Pancreas (tissue), 10 donors: ENCODE measurements around the gene CPAMD8. TPM values are rescaled to one million over a fixed set of nuclear protein-coding genes. Genes with fewer than 3 reads are reported as not detected.

ENCODE experiments used
- ATAC-seq, 4 donors: fragments of 200-7000 bp; cut with Tn5 transposase; one replicate each; pipeline versions ENCODE4 v1.8.0 to v1.9.1; 2020; ENCODE audit warnings: mild to moderate bottlenecking in 4 of 4, moderate library complexity in 4 of 4
- DNase-seq, 6 donors: peaks; one replicate each; pipeline ENCODE4 v3.0.0-alpha.2; 2020
- FAIRE-seq: peaks from 2 replicates; lab custom pipeline; 2012; peaks lifted over from hg19 to GRCh38; lab: Jason Lieb, UNC
- H3K27ac ChIP-seq, 4 donors: fragments of 200-600 bp; sonication (generic); 1 replicate in 3 of 4; 2 replicates in 1 of 4; pipeline versions ENCODE4 v1.5.0 to v1.8.0; 2020
- H3K27me3 ChIP-seq, 4 donors: fragments of 200-600 bp; one replicate each; pipeline ENCODE4 v1.8.0; 2021
- H3K36me3 ChIP-seq, 3 donors: fragments of 200-600 bp; sonication (generic) in 1 of 3; one replicate each; pipeline versions ENCODE4 v1.5.0 to v1.8.0; 2020 to 2021
- H3K4me1 ChIP-seq, 3 donors: fragments of 200-600 bp; one replicate each; pipeline ENCODE4 v1.8.0; 2021
- H3K4me3 ChIP-seq, 4 donors: fragments of 200-600 bp; sonication (generic) in 2 of 4; one replicate each; pipeline versions ENCODE4 v1.5.0 to v1.8.0; 2020 to 2021
- H3K9me3 ChIP-seq, 4 donors: fragments of 200-600 bp; one replicate each; pipeline ENCODE4 v1.8.0; 2021
- CTCF ChIP-seq, 4 donors: fragments of 200-600 bp; sonication (generic) in 3 of 4; IDR thresholded peaks; one replicate each; pipeline versions ENCODE4 v1.5.0 to v1.8.0; 2021; ENCODE audit warnings: antibody characterized with exemption in 4 of 4
- WGBS, 2 donors: extraction: QIAGEN DNeasy Blood & Tissue Kit; methylation state at CpG; one replicate each; pipeline ENCODE4 v1.1.7; 2013; 5-methylcytosine and 5-hydroxymethylcytosine counted together
- intact Hi-C, 3 donors: fragments of 100-400 bp; cut with DNase I; formaldehyde crosslinking; loops; one replicate each; pipeline versions ENCODE4 v1.11.1 to v1.14.2; 2022
- polyA plus RNA-seq, 2 donors: library from polyadenylated mRNA; stranded (reverse); fragments of 200-250 nt; gene quantifications; one replicate each; pipeline ENCODE4 v1.2.3, GENCODE V29; 2013
- total RNA-seq, 6 donors: library from RNA; stranded (reverse); fragmentation: NEBNext Ultra II Directional in 4 of 6; extraction: Animal tissue kit (Norgen Biotek cat#: 25700) in 4 of 6; gene quantifications; one replicate each; pipeline versions ENCODE4 v1.2.1 to v1.2.4, GENCODE V29; 2021 to 2023
- donor health status: healthy with polysubstance abuse.
- donor health status: DM: no; HTN: no; CAD: no; lungs with moderate emphysema.
- donor health status: DM: no; HTN: no; CAD: no.
- donor health status: control.
- donor health status: control.
- donor health status: Bipolar disorder and iron deficiency.
- donor health status: DM: yes; HTN: yes; CAD: no.
- donor health status: DM: no; HTN: no; CAD: no.
- donor health status: DM: no; HTN: no; CAD: no.
- donor health status: DM: yes; HTN: yes; CAD: no.

CPAMD8 gene
- total and polyA plus RNA-seq, 8 donors, result 0.60 to 5.2 (median 1.2) TPM

GRCh38 chr19:16872728-16873127, 153.9 kb downstream of the CPAMD8 start:
- Histone ChIP-seq H3K9me3 (no peaks in the 10 kb centered on the region), H3K27ac (no peak overlapping the region), H3K36me3 (peaks cover 0 to 46% (median 4%) of the 10 kb centered on the region in 3 donors), H3K27me3 (no peaks in the 10 kb centered on the region), H3K4me1 (no peaks in the 10 kb centered on the region), H3K4me3 (no peak overlapping the region)
- DNase-seq (no peak), FAIRE-seq (no peak), ATAC-seq (no peak)
- no peak for TF ChIP-seq CTCF (IDR thresholded peaks at IDR 0.05)
- intact Hi-C loops, result no loop called here
- 95 to 97% methylated on average over 21 of the region's 21 CpGs for WGBS, 2 donors

- 78 to 82% methylated on average over 7 of the region's 7 CpGs for WGBS, 2 donors
- intact Hi-C loops, result no loop called here
- Histone ChIP-seq H3K4me1 (no peaks in the 10 kb centered on the region), H3K9me3 (no peaks in the 10 kb centered on the region), H3K4me3 (no peak overlapping the region), H3K27me3 (no peaks in the 10 kb centered on the region), H3K36me3 (peaks cover 0 to 46% (median 7%) of the 10 kb centered on the region in 3 donors), H3K27ac (no peak overlapping the region)
- peak in 1 of 4 donors; percentile 14 for ATAC-seq
- DNase-seq, result no peak
- FAIRE-seq, result no peak
- no peak for TF ChIP-seq CTCF (IDR thresholded peaks at IDR 0.05)
Observed at GRCh38 chr19:16871871-16872270, 154.7 kb downstream of the CPAMD8 start.

- Histone ChIP-seq H3K27me3 (no peaks in the 10 kb centered on the region), H3K9me3 (no peaks in the 10 kb centered on the region), H3K4me1 (no peaks in the 10 kb centered on the region), H3K36me3 (peaks cover 3 to 47% (median 8%) of the 10 kb centered on the region in 3 donors), H3K27ac (no peak overlapping the region), H3K4me3 (no peak overlapping the region)
- WGBS, 2 donors, result 95 to 96% methylated on average over 30 of the region's 30 CpGs
- FAIRE-seq (no peak), DNase-seq (no peak), ATAC-seq (no peak)
- intact Hi-C loops, result no loop called here
- TF ChIP-seq CTCF (IDR thresholded peaks at IDR 0.05), result no peak
Observed at GRCh38 chr19:16869331-16869972, 157.2 kb downstream of the CPAMD8 start.

- no peak for TF ChIP-seq CTCF (IDR thresholded peaks at IDR 0.05)
- Histone ChIP-seq H3K4me3 (no peak overlapping the region), H3K27me3 (no peaks in the 10 kb centered on the region), H3K36me3 (peaks cover 3 to 54% (median 8%) of the 10 kb centered on the region in 3 donors), H3K4me1 (no peaks in the 10 kb centered on the region), H3K27ac (no peak overlapping the region), H3K9me3 (no peaks in the 10 kb centered on the region)
- FAIRE-seq (no peak), ATAC-seq (no peak), DNase-seq (no peak)
- intact Hi-C loops, result no loop called here
- 94 to 97% methylated on average over 20 of the region's 20 CpGs for WGBS, 2 donors
Observed at GRCh38 chr19:16868423-16869130, 158.0 kb downstream of the CPAMD8 start.

GRCh38 chr19:16867211-16867610, 159.4 kb downstream of the CPAMD8 start:
- peaks cover 3 to 55% (median 8%) of the 10 kb centered on the region in 3 donors for H3K36me3 ChIP-seq
- 93 to 94% methylated on average over 10 of the region's 10 CpGs for WGBS, 2 donors

More at GRCh38 chr19:16867211-16867610, 159.4 kb downstream of the CPAMD8 start:
- Histone ChIP-seq H3K27me3 (no peaks in the 10 kb centered on the region), H3K27ac (no peak overlapping the region), H3K4me1 (no peaks in the 10 kb centered on the region), H3K9me3 (no peaks in the 10 kb centered on the region), H3K4me3 (no peak overlapping the region)
- no peak for FAIRE-seq
- intact Hi-C loops, result no loop called here
- no peak for TF ChIP-seq CTCF (IDR thresholded peaks at IDR 0.05)
- no peak for DNase-seq
- ATAC-seq, result no peak
